Subcutaneous adipose tissue (tissue), 4 donors: ENCODE measurements around the gene NELFB. TPM values are rescaled to one million over a fixed set of nuclear protein-coding genes. Genes with fewer than 3 reads are reported as not detected.

Experiments
- CTCF ChIP-seq: fragments of 450-650 bp; IDR thresholded peaks from one replicate; pipeline ENCODE4 v1.5.1; 2016; ENCODE audit warnings: low read depth, mild to moderate bottlenecking, control low read depth, antibody characterized with exemption, moderate library complexity
- total RNA-seq, 4 donors: library from RNA; depleted of rRNA; stranded (reverse); fragments of >200 nt; gene quantifications; one replicate each; pipeline ENCODE4 v1.1.0, GENCODE V29; 2016

NELFB gene
- total RNA-seq, 4 donors from 2014 or later, result 19.4 to 37.0 (median 30.8) TPM

- TF ChIP-seq CTCF, result no peak
Observed at GRCh38 chr9:137240318-137240840, 14.7 kb upstream of the NELFB start.

GRCh38 chr9:137240841-137241489 is 14.2 kb upstream of the NELFB start, which contains the start of gene TUBB4B:
Gene TUBB4B, plus strand, starts transcription at chr9:137241287. Its CDS starts 74 bp downstream, at chr9:137241361.
- no peak for TF ChIP-seq CTCF

- no peak for TF ChIP-seq CTCF
Observed at GRCh38 chr9:137241490-137242268, 13.4 kb upstream of the NELFB start.

GRCh38 chr9:137242269-137243203 is 12.6 kb upstream of the NELFB start:
- no peak for TF ChIP-seq CTCF

GRCh38 chr9:137243626-137244485 is 11.3 kb upstream of the NELFB start:
- TF ChIP-seq CTCF, result no peak
